PC-9 (cell line): Measurements from ENCODE around the gene GABPB1. TPM values are rescaled to one million over a fixed set of nuclear protein-coding genes. Genes with fewer than 3 reads are reported as not detected.
A peak's percentile ranks its signal among the peaks of the same experiment; 100 is the strongest.

Source experiments
- BruUV-seq: library from RNA; stranded (reverse); fragments of 400-500 nt; replicated peaks from 2 replicates; lab custom pipeline; 2021; lab: Mats Ljungman, UMichigan
- CTCF ChIA-PET: fragments of 300-600 bp; sonication (Branson Sonifier 250); formaldehyde crosslinking; loops from one replicate; lab custom pipeline; 2022; ENCODE audit warnings: antibody characterized with exemption; lab: Charles Lee
- POLR2A ChIA-PET: fragments of 300-600 bp; sonication (Branson Sonifier 250); formaldehyde crosslinking; loops from one replicate; lab custom pipeline; 2022; ENCODE audit warnings: antibody characterized with exemption; ENCODE audit not compliant: unreplicated experiment; lab: Charles Lee
- DNase-seq, 2 experiments: peaks; one replicate each; pipeline versions ENCODE4 v3.0.0 to v3.0.0-alpha.2; 2015 to 2022; ENCODE audit warnings: mixed read lengths in 1 of 2
- H2AFZ ChIP-seq: fragments of 200-600 bp; sonication (generic); 2 replicates; pipeline ENCODE4 v1.8.1; 2017; ENCODE audit warnings: antibody characterized with exemption
- H3F3A ChIP-seq: fragments of 200-600 bp; sonication (generic); 2 replicates; pipeline ENCODE4 v1.8.1; 2017; ENCODE audit warnings: antibody characterized with exemption, mild to moderate bottlenecking, low read depth; ENCODE audit not compliant: insufficient read depth
- H3K27ac ChIP-seq: fragments of 200-600 bp; sonication (generic); 2 replicates; pipeline ENCODE4 v1.6.1; 2016; ENCODE audit warnings: mixed run types
- H3K27me3 ChIP-seq: fragments of 200-600 bp; sonication (generic); 2 replicates; pipeline ENCODE4 v1.6.1; 2016; ENCODE audit warnings: low read depth, mixed run types; ENCODE audit not compliant: insufficient read depth
- H3K36me3 ChIP-seq: fragments of 200-600 bp; sonication (generic); 2 replicates; pipeline ENCODE4 v1.6.1; 2016; ENCODE audit warnings: low read depth, mixed run types
- H3K4me1 ChIP-seq: fragments of 200-600 bp; sonication (generic); replicated peaks from 2 replicates; pipeline ENCODE4 v1.6.1; 2016; ENCODE audit warnings: mixed run types; ENCODE audit not compliant: insufficient read depth
- H3K4me2 ChIP-seq: fragments of 200-600 bp; sonication (generic); 2 replicates; pipeline ENCODE4 v1.6.1; 2017; ENCODE audit warnings: mixed run types
- H3K4me3 ChIP-seq: fragments of 200-600 bp; sonication (generic); 2 replicates; pipeline ENCODE4 v1.6.1; 2016; ENCODE audit warnings: mixed run types
- H3K79me2 ChIP-seq: fragments of 200-600 bp; sonication (generic); 2 replicates; pipeline ENCODE4 v1.6.1; 2017; ENCODE audit warnings: low read depth, mixed run types
- H3K9me2 ChIP-seq: fragments of 200-600 bp; sonication (generic); 2 replicates; pipeline ENCODE4 v1.8.1; 2017; ENCODE audit warnings: mild to moderate bottlenecking; ENCODE audit not compliant: insufficient read depth
- H3K9me3 ChIP-seq: fragments of 200-600 bp; sonication (generic); 2 replicates; pipeline ENCODE4 v1.8.1; 2016; ENCODE audit warnings: low read depth; ENCODE audit not compliant: insufficient read depth
- H4K20me1 ChIP-seq: fragments of 200-600 bp; sonication (generic); 2 replicates; pipeline ENCODE4 v1.8.1; 2017; ENCODE audit not compliant: insufficient read depth
- CTCF ChIP-seq: fragments of 200-600 bp; sonication (generic); conservative IDR thresholded peaks from 2 replicates; pipeline ENCODE4 v1.6.1; 2017; ENCODE audit warnings: mixed run types, antibody characterized with exemption, mild to moderate bottlenecking, moderate library complexity
- EZH2 ChIP-seq: fragments of 200-600 bp; sonication (generic); IDR thresholded peaks from 2 replicates; pipeline ENCODE4 v1.8.0; 2017; ENCODE audit warnings: antibody characterized with exemption, low read depth
- intact Hi-C: fragments of 100-400 bp; cut with micrococcal nuclease; formaldehyde crosslinking; loops from one replicate; pipeline ENCODE4 v1.10.0; 2022; ENCODE audit not compliant: unreplicated experiment
- total RNA-seq: library from RNA; stranded (reverse); gene quantifications from 2 replicates; pipeline ENCODE4 v1.2.3, GENCODE V29; 2021

GABPB1 gene
- total RNA-seq, 1 experiment from 2014 or later, result 21.7 TPM

- H3K4me2 ChIP-seq, result no peak overlapping the region
- no peaks in the 10 kb centered on the region for H3K9me2 ChIP-seq
- H3K4me3 ChIP-seq, result no peak overlapping the region
- H3K27ac ChIP-seq, result no peak overlapping the region
- H3K4me1 ChIP-seq, result 0 out of 2 replicates have a peak, but pooled peaks cover 8% of the 10 kb centered on the region
- ChIA-PET CTCF (no interaction called here), POLR2A (no interaction called here)
- no peaks in the 10 kb centered on the region for H3K27me3 ChIP-seq
- no peak overlapping the region for H2AFZ ChIP-seq
- no peaks in the 10 kb centered on the region for H4K20me1 ChIP-seq
- H3K36me3 ChIP-seq, result no peaks in the 10 kb centered on the region
- H3K9me3 ChIP-seq, result no peaks in the 10 kb centered on the region
- peaks cover 8% of the 10 kb centered on the region for H3K79me2 ChIP-seq
- intact Hi-C loops, result no loop called here
- H3F3A ChIP-seq, result peaks cover 3% of the 10 kb centered on the region; the same call in 1 of the 2 replicates
- BruUV-seq, result no TSS peak
- DNase-seq, result no peak
- TF ChIP-seq CTCF (no peak), EZH2 (no peak)
These were observed 34.5 kb downstream of the GABPB1 start for GRCh38 chr15:50320504-50320903.

- Histone ChIP-seq H3K4me1 (0 out of 2 replicates have a peak, but pooled peaks cover 9% of the 10 kb centered on the region), H3K4me3 (no peak overlapping the region), H3K79me2 (peaks cover 10% of the 10 kb centered on the region), H3K36me3 (no peaks in the 10 kb centered on the region), H3F3A (peaks cover 3% of the 10 kb centered on the region; the same call in 1 of the 2 replicates), H3K4me2 (no peak overlapping the region), H3K27me3 (no peaks in the 10 kb centered on the region), H3K9me3 (no peaks in the 10 kb centered on the region), H4K20me1 (no peaks in the 10 kb centered on the region), H2AFZ (no peak overlapping the region), H3K9me2 (no peaks in the 10 kb centered on the region), H3K27ac (no peak overlapping the region)
- DNase-seq, result no peak
- TF ChIP-seq EZH2, result no peak
- TF ChIP-seq CTCF, result no peak
- BruUV-seq, result no TSS peak
- ChIA-PET CTCF (no interaction called here), POLR2A (interaction anchor here (0.6 kb wide), 1 partner anchor 36 kb away, joined by 6 read pairs; the partner anchor contains the start of gene GABPB1)
- intact Hi-C loops, result no loop called here
These were observed 36.3 kb downstream of the GABPB1 start for GRCh38 chr15:50318697-50319096.

GRCh38 chr15:50315814-50316630 is 39.0 kb downstream of the GABPB1 start:
- Histone ChIP-seq H3K27me3 (no peaks in the 10 kb centered on the region), H3K9me3 (no peaks in the 10 kb centered on the region), H3K4me3 (no peak overlapping the region), H3K4me1 (0 out of 2 replicates have a peak, but pooled peaks cover 9% of the 10 kb centered on the region), H3K9me2 (no peaks in the 10 kb centered on the region), H2AFZ (no peak overlapping the region), H4K20me1 (no peaks in the 10 kb centered on the region), H3K79me2 (peaks cover 10% of the 10 kb centered on the region), H3F3A (peaks cover 3% of the 10 kb centered on the region; the same call in 1 of the 2 replicates), H3K4me2 (no peak overlapping the region), H3K27ac (no peak overlapping the region), H3K36me3 (no peaks in the 10 kb centered on the region)
- ChIA-PET CTCF (interaction anchor here (0.6 to 1.6 kb wide), 5 partner anchors 129 to 1210 kb away, joined by 3 to 18 read pairs (median 5); partner anchors contain the start of gene SLC27A2), POLR2A (no interaction called here)
- intact Hi-C loops, result loop anchor here (1.0 kb wide), 2 partner anchors 134 to 168 kb away; partner anchors contain the start of gene SLC27A2
- BruUV-seq, result no TSS peak
- TF ChIP-seq EZH2, result no peak
- TF ChIP-seq CTCF, result peak; percentile 82
- DNase-seq, result peak in 1 of 2 experiments; percentile 52
